IMR-90 (cell line): ENCODE measurements around the gene SMIM24. TPM values are rescaled to one million over a fixed set of nuclear protein-coding genes. Genes with fewer than 3 reads are reported as not detected.
"Not testable (repeated sequence)": the region's sequence is repeated elsewhere in the genome, so short reads cannot be mapped to it uniquely, and the experiment has no call there.

ENCODE experiments used
- ATAC-seq: fragments of 200-7000 bp; cut with Tn5 transposase; 2 replicates; pipeline ENCODE4 v1.9.1; 2020; ENCODE audit warnings: low read depth, mild to moderate bottlenecking, moderate library complexity
- BruUV-seq: library from RNA; stranded (reverse); fragments of 400-500 nt; replicated peaks from 2 replicates; lab custom pipeline; 2021; lab: Mats Ljungman, UMichigan
- CTCF ChIA-PET: fragments of 300-600 bp; formaldehyde crosslinking; extraction: SDS; loops from one replicate; lab custom pipeline; 2021; ENCODE audit warnings: antibody characterized with exemption; lab: Yijun Ruan, JAX
- POLR2A ChIA-PET: fragments of 300-600 bp; sonication (Branson Sonifier 250); formaldehyde crosslinking; loops from one replicate; lab custom pipeline; 2022; ENCODE audit warnings: antibody characterized with exemption; ENCODE audit not compliant: unreplicated experiment; lab: Charles Lee
- DNase-seq: peaks from one replicate; pipeline ENCODE4 v3.0.0; 2013
- H2AFZ ChIP-seq: replicated peaks from 2 replicates; pipeline ENCODE3; 2013; ENCODE audit warnings: low read length, mild to moderate bottlenecking; ENCODE audit not compliant: poor library complexity
- H2AK5ac ChIP-seq: 2 replicates; pipeline ENCODE4 v1.6.1; 2013; ENCODE audit warnings: low read depth, low read length, inconsistent platforms
- H2AK9ac ChIP-seq: replicated peaks from 2 replicates; pipeline ENCODE3; 2013; ENCODE audit warnings: mild to moderate bottlenecking, low read depth, low read length, moderate library complexity; ENCODE audit not compliant: poor library complexity
- H2BK120ac ChIP-seq: 2 replicates; pipeline ENCODE4 v1.6.1; 2013; ENCODE audit warnings: low read depth, low read length, inconsistent platforms
- H2BK15ac ChIP-seq: 3 replicates; pipeline ENCODE4 v1.6.1; 2013; ENCODE audit warnings: low read depth, low read length, inconsistent platforms
- H2BK20ac ChIP-seq: 2 replicates; pipeline ENCODE4 v1.6.1; 2013; ENCODE audit warnings: low read depth, mild to moderate bottlenecking, inconsistent platforms, low read length, moderate library complexity
- H2BK5ac ChIP-seq: 2 replicates; pipeline ENCODE4 v1.6.1; 2013; ENCODE audit warnings: mild to moderate bottlenecking, low read depth, low read length, inconsistent platforms; ENCODE audit not compliant: poor library complexity, severe bottlenecking
- H3K14ac ChIP-seq: replicated peaks from 2 replicates; pipeline ENCODE4 v1.6.1; 2013; ENCODE audit warnings: low read depth, low read length, inconsistent platforms
- H3K18ac ChIP-seq: 2 replicates; pipeline ENCODE4 v1.6.1; 2013; ENCODE audit warnings: low read depth, low read length, control low read depth
- H3K23ac ChIP-seq: 2 replicates; pipeline ENCODE4 v1.6.1; 2013; ENCODE audit warnings: low read depth, low read length, inconsistent platforms
- H3K27ac ChIP-seq: 2 replicates; pipeline ENCODE4 v1.5.1; 2013; ENCODE audit warnings: mild to moderate bottlenecking, control low read depth, low read length; ENCODE audit not compliant: insufficient read depth
- H3K27me3 ChIP-seq: 2 replicates; pipeline ENCODE4 v1.6.1; 2013; ENCODE audit warnings: low read length; ENCODE audit not compliant: control insufficient read depth, insufficient read depth
- H3K36me3 ChIP-seq: 2 replicates; pipeline ENCODE4 v1.6.1; 2013; ENCODE audit warnings: low read length, mixed read lengths; ENCODE audit not compliant: control insufficient read depth, insufficient read depth
- H3K4ac ChIP-seq: 2 replicates; pipeline ENCODE4 v1.6.1; 2013; ENCODE audit warnings: low read depth, low read length, inconsistent platforms
- H3K4me1 ChIP-seq: 2 replicates; pipeline ENCODE4 v1.6.1; 2013; ENCODE audit warnings: low read length, mixed read lengths; ENCODE audit not compliant: control insufficient read depth, insufficient read depth
- H3K4me2 ChIP-seq: 2 replicates; pipeline ENCODE4 v1.6.1; 2013; ENCODE audit warnings: low read depth, mild to moderate bottlenecking, control low read depth, low read length, moderate library complexity
- H3K4me3 ChIP-seq: 2 replicates; pipeline ENCODE4 v1.5.1; 2013; ENCODE audit warnings: low read depth, mild to moderate bottlenecking, control low read depth, low read length, moderate library complexity; ENCODE audit not compliant: insufficient read depth
- H3K56ac ChIP-seq: 2 replicates; pipeline ENCODE4 v1.6.1; 2013; ENCODE audit warnings: low read length, inconsistent platforms; ENCODE audit not compliant: insufficient read depth; ENCODE audit errors: extremely low read depth
- H3K79me1 ChIP-seq, 2 experiments: 2 replicates each; pipeline ENCODE4 v1.6.1; 2013; ENCODE audit warnings: low read length in 2 of 2, inconsistent platforms in 1 of 2, low read depth in 1 of 2
- H3K9ac ChIP-seq: 2 replicates; pipeline ENCODE4 v1.6.1; 2013; ENCODE audit warnings: low read depth, low read length, control low read depth
- H3K9me1 ChIP-seq: 2 replicates; pipeline ENCODE4 v1.6.1; 2013; ENCODE audit warnings: low read length, inconsistent platforms; ENCODE audit not compliant: insufficient read depth
- H3K9me3 ChIP-seq: 2 replicates; pipeline ENCODE4 v1.6.1; 2013; ENCODE audit warnings: low read length; ENCODE audit not compliant: control insufficient read depth, insufficient read depth
- H4K20me1 ChIP-seq: 2 replicates; pipeline ENCODE4 v1.6.1; 2013; ENCODE audit warnings: low read length, inconsistent platforms; ENCODE audit not compliant: insufficient read depth
- H4K5ac ChIP-seq: 2 replicates; pipeline ENCODE4 v1.6.1; 2013; ENCODE audit warnings: mild to moderate bottlenecking, low read depth, low read length, control low read depth
- H4K8ac ChIP-seq, 2 experiments: 2 replicates each; pipeline ENCODE4 v1.6.1; 2013; ENCODE audit warnings: low read depth in 2 of 2, low read length in 2 of 2, control low read depth in 1 of 2, inconsistent platforms in 1 of 2
- H4K91ac ChIP-seq: 2 replicates; pipeline ENCODE4 v1.6.1; 2013; ENCODE audit warnings: low read depth, low read length, inconsistent platforms; ENCODE audit not compliant: insufficient read depth
- WGBS, 2 experiments: methylation state at CpG; one replicate each; pipeline versions ENCODE4 v1.1.5 to v1.1.7; 2013; ENCODE audit warnings: missing lambda C conversion rate in 2 of 2; ENCODE audit not compliant: insufficient read length in 1 of 2; ENCODE audit errors: extremely low coverage in 2 of 2; 5-methylcytosine and 5-hydroxymethylcytosine counted together
- dilution Hi-C: fragments of 300-500 bp; cut with HindIII; formaldehyde crosslinking; loops from one replicate; pipeline ENCODE4 v1.14.3; 2018; ENCODE audit warnings: low sequenced_read_pairs; ENCODE audit not compliant: unreplicated experiment
- in situ Hi-C: fragments of 300-500 bp; cut with MboI; formaldehyde crosslinking; loops from 3 replicates; pipeline ENCODE4 v1.14.3; 2019; ENCODE audit warnings: low sequenced_read_pairs, inconsistent platforms, mixed read lengths
- intact Hi-C: fragments of 100-400 bp; cut with micrococcal nuclease; formaldehyde crosslinking; loops from 2 replicates; pipeline ENCODE4 v1.10.0; 2022
- polyA plus RNA-seq, 3 experiments: library from polyadenylated mRNA; depleted of rRNA; stranded (reverse); fragments of >200 nt; gene quantifications; 2 replicates each; pipeline ENCODE4 v1.2.3, GENCODE V29; 2012; ENCODE audit warnings: low replicate concordance in 1 of 3
- total RNA-seq: library from RNA; depleted of rRNA; stranded (reverse); fragments of >200 nt; gene quantifications from 2 replicates; pipeline ENCODE4 v1.2.3, GENCODE V29; 2012

The SMIM24 gene
- total and polyA plus RNA-seq, 2 of the 4 experiments (the other 2 are of a cell fraction), result not detected

DNA sequence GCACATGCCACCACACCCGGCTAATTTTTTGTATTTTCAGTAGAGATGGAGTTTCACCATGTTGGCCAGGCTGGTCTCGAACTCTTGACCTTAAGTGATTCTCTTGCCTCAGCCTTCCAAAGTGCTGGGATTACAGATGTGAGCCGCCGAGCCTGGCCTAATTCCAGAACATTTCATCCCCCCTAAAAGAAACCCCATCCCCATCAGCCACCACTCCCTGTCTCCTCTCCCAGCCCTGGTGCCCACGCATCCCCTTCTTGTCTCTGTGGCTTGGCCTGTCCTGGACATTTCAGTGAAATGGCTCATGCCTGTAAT is 50.0 kb downstream of the SMIM24 start:
- H3K14ac ChIP-seq, H3K18ac ChIP-seq, DNase-seq, H2BK120ac ChIP-seq, POLR2A ChIA-PET, H3K23ac ChIP-seq, H2BK20ac ChIP-seq, H2BK15ac ChIP-seq, H3K9ac ChIP-seq, H4K8ac ChIP-seq, H3K4me3 ChIP-seq, H2BK5ac ChIP-seq, ATAC-seq, H4K91ac ChIP-seq, H2AFZ ChIP-seq, H3K4me2 ChIP-seq, H2AK9ac ChIP-seq, H3K56ac ChIP-seq, intact Hi-C loops, H3K4ac ChIP-seq, H3K9me3 ChIP-seq, H3K27me3 ChIP-seq, BruUV-seq, dilution Hi-C loops, H3K9me1 ChIP-seq, H2AK5ac ChIP-seq, H3K27ac ChIP-seq, H4K5ac ChIP-seq: not testable (repeated sequence)
- peaks cover 13% of the 10 kb centered on the region for H3K4me1 ChIP-seq
- peaks cover 41% of the 10 kb centered on the region for H3K36me3 ChIP-seq
- WGBS, 2 experiments, result no CpG with 5 or more reads among the region's 5 CpGs
- in situ Hi-C loops, result loop anchor here (5.0 kb wide), 1 partner anchor 98 kb away; no protein-coding TSS in a partner anchor
- CTCF ChIA-PET, result interaction anchor here (0.8 to 1.3 kb wide), 3 partner anchors 22 to 116 kb away, joined by 3 to 4 read pairs (median 3); no protein-coding TSS in a partner anchor
- peaks cover 28 to 72% of the 10 kb centered on the region in 2 experiments for H3K79me1 ChIP-seq
- peaks cover 25% of the 10 kb centered on the region for H4K20me1 ChIP-seq
